GM18511 (cell line): Measurements from ENCODE around the gene LDHAL6A.
A peak's percentile ranks its signal among the peaks of the same experiment; 100 is the strongest.

Experiments
- ATAC-seq: cut with Tn5 transposase; IDR thresholded peaks from one replicate; pipeline ENCODE4 v1.9.1; 2021; ENCODE audit warnings: mild to moderate bottlenecking, moderate library complexity; ENCODE audit not compliant: unreplicated experiment

LDHAL6A gene

DNA sequence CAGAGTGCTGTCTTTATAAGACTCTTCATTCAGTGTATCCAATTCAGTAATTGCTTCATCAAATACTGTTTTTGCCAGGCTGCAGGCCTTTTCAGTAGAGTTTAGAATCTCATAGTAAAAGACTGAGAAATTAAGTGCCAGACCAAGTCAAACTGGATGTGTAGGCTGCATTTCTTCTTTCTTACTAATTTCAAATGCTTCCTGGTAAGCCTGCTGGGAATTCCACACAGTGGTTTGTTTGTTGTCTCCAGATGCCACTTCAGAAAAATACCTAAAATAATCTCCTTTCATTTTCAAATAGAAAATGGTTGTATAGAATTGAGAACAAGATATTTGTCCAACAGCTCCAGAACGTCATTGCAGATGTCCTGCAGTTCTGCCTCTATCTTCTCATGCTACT lies 34.7 kb downstream of the LDHAL6A start:
- no peak for ATAC-seq

DNA sequence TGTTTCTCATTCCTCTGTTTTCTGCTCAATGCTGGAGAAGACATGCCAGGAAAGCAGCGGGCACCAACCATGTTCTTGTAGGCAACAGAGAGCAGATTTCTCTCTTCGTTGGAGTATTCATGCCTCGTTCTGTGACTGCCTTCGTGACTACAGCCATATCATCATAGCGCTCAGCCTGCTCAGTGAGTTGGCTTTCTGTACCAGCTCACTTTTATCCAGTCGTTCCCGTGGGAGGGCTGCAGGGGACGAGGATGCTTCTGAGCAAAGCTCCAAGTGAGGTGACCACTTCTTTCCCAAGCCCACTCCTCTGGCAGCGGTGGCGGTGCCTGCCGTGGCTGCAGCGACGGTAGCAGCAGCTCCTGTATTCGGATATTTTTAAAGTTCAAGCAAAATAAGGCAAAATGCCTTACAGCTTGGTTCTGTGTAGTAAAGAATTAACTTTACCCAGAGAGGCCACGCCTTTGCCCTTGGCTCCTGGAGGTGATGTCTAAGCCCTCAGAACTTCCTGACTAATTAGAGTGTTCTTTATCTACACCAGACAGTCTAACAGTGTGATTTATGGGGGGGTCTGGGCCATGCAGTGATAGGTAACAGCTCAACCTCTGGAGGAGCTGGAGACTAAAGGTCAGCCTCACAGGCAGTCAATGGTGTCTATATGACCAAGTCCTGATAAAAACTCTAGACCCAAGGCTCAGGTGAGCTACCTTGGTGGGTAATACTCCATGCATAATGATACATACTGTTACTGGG lies 35.3 kb downstream of the LDHAL6A start:
- ATAC-seq, result no peak

DNA sequence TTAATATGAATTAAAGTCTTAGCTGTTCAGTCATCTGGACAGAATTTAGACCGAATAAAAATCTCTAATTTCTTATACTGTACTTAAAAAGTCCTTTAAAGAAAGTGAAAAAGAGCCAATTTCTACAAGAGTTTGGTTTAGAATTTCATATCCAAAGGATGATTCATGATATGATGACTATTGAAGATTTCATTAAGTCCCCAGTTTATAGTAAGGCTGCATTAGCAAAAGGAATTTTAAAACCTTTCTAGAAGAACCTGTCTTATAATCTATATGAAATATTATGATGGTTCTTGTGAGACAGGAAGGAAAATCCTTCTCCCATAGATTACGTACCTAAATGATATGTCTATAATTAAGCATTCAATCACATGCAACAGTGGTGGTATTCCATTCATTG lies 36.3 kb downstream of the LDHAL6A start:
- no peak for ATAC-seq

DNA sequence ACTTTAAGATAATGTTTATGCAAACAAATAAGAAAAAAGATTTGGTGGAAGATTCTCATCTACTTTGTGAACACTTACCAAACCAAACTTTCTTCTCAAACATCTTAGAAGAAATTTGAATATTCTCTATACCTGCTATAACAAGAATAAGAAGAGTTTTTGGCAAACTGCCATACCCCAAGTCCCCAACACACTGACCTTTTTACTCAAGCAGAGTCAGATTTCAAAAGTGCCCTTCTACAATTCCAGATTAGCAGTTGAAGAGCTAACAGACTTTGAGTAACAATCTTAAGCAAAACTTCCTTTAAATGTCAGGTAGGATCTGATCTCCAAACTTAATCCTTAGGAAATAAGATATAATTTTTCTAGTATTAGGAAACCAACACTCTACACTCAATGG lies 37.2 kb downstream of the LDHAL6A start:
- ATAC-seq, result no peak

DNA sequence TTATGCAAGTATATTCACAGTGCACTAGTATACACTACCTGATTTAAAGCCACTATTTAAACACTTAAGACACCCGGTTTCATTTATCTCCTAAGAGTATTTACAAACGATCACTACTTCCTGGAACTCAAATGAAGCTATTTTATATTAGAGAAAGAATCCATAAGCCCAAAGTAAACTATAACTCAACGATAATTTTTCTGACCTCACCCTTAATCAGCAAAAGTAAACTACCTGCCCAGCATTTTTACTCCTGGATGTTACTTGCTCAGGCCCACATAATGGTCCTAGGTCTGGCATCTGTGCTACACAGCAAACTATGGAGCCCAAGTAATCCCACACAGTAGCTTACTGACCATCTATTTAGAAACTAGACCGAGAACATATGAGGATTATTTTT lies 37.7 kb downstream of the LDHAL6A start:
- no peak for ATAC-seq

DNA sequence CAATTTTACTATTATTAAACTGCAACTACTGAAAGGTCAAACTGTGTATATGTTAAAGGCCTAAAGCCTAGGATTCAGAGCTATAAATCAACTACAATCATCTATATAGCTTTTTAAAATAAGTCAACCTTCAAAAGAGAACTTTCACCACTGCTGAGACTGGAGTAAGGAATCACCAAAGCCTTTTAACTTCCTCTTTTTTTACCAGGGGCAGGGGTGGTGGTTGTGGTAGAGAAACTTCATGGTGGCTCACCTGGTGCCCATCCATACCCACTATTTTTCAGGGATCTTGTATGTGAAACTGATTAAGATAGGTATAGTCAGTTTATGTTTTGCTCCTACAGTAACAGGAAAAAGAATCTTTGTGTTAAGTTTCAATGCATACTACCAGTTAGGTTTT lies 39.6 kb downstream of the LDHAL6A start:
- ATAC-seq, result no peak

DNA sequence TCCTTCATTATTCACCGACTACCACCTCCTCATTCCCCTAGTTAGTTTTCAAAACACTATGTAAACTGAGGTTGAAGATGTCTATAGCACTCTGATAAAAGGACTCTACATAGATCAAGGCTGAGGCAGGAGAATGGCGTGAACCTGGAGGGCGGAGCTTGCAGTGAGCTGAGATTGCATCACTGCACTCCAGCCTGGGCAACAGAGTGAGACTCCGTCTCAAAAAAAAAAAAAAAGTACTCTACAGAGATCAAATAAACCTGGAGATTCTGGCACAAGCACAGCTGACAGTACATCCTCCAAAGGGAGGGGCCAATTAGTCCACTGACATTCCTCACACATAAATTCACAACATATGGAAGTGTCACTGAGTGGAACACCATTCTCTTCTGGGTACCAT lies 40.0 kb downstream of the LDHAL6A start:
- no peak for ATAC-seq

DNA sequence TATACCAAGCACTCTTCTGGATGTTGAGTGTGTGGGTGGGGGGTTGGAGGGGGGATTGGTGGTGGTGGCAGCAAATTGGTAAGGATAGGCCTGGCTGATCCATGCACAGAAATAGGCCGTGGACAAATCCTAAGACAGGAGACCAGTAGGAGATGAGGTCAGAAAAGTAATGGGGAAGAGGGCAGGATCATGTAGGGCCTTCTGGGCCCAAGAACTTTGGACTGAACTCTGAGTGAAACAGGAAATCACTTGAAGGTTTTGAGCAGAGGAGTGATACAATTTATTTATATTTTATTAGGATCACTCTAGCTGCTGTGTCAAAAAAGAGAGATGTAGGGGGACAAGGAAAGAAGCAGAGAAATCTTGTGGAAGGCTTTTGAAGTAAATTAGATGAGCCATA lies 42.4 kb downstream of the LDHAL6A start:
- no peak for ATAC-seq

DNA sequence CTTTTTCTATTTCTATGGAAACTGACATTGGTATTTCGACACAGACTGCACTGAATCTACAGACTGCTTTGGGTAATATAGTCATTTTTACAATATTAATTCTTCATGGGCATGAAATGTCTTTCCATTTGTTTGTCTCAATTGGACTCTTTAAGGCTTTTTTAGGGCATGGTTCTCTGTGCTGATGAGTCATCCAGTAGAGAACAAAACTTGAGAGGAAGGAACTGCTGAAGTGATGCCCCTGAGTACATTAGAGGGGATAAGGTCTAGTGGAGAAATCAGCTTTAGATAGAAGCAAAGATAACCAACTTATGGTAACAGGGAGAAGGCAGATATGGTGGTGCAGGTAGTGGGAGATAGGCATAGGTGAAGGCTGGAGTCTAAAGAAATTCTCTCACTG lies 46.0 kb downstream of the LDHAL6A start:
- ATAC-seq, result no peak

DNA sequence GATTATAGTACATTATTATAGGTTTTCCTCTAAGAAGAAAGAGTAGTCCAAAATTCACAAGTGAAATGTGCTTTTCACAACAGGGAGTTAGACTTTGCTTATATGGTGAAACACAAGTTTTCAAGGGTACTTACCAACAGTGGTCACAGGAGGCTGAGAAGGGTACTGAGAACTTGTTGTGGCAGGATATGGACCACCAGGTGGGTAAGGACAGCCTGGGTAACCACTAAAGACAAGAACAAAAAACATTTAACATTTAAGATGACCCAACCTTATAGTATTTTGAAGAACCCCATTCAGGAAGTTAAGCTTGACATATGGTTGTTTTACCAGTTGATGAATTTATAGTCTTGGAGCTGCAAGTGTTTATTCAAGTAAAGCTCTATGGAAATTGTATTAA lies 46.7 kb downstream of the LDHAL6A start:
- no peak for ATAC-seq

DNA sequence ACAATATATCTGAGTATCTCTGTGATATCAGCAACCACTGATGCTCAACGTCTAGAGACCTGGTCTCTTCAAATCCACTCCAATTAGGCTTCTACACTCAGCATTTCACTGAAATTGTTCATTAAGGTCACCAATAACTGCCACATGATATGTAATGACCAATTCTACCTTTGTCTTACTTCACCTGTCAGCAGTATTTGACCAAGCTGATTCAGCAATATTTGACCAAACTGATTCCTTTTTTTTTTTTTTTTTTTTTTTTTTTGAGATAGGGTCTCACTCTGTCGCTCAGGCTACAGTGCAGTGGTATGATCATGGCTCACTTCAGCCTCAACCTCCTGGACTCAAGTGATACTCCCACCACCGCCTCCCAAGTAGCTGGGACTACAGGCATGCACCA lies 65.5 kb downstream of the LDHAL6A start:
- ATAC-seq, result no peak

DNA sequence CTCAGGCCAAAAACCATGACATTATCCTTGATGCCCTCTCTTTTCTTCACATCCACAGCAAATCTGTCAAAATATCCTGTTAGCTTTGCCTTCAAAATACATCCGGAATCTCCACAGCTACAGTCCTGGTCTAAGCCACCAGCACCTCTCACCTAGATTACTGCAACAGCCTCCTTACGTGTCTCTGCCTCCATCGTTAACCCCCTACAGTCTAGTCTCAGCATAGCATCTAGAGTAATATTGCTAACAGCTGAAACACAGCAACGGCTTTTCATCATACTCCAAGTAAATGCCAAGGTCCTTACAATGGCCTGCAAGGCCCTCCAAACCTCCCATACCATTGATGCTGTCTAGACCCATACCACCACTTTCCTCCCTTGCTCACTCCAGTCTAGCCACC lies 66.7 kb downstream of the LDHAL6A start:
- ATAC-seq, result no peak

DNA sequence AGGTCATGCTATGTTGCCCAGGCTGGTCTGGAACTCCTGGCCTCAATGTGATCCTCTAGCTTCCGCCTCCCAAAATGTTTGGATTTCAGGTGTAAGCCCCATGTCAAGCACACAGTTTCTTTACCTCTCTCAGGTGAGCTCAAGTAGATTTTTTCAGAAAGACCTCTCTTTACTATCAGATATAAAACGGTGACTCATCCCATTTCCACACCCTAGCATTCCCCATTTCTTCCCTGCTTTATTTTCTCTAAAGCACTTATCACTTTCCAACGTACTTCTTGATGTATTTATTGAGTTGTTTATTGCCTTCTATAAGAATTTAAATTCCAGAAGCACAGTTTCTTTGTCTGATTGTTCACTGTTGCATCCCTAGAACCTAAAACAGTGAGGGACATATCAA lies 67.4 kb downstream of the LDHAL6A start:
- ATAC-seq, result no peak

DNA sequence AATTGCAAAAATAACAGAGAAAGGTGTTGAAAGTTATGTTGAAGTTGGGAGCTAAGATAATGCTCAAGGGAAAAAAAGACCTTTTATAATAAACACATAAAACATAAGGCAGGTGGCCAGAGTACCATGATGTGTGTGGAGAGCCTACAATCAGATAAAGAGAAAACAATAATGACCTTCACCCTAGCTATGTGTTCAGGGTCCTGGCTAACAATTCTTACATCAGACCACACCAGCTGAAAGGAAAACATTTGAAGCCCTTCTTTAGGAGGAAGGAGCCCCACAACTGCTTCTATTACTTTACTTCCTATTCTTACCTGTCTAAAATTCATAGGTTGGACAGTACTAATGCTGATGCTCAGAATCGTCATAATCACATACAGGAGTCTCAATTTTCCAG lies 68.6 kb downstream of the LDHAL6A start:
- no peak for ATAC-seq

DNA sequence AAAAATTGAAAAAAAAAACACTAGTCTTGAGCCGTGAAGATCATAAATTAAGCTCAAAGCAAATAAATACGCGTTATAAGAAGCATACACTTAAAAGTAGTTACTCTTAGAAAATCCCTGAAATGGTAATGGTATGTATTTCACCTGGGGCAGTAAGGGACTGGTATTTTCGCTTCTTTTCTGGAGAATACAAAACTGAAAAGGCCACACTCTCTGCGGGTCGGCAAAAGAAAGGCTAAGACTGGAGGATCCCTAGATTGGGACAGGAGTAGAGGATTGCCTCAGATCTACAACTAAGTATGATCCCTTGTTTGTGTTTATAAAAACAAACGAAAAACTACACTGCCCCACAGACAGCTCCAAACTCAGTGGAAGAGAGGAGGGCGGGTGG lies 70.5 kb downstream of the LDHAL6A start:
- ATAC-seq, result no peak

DNA sequence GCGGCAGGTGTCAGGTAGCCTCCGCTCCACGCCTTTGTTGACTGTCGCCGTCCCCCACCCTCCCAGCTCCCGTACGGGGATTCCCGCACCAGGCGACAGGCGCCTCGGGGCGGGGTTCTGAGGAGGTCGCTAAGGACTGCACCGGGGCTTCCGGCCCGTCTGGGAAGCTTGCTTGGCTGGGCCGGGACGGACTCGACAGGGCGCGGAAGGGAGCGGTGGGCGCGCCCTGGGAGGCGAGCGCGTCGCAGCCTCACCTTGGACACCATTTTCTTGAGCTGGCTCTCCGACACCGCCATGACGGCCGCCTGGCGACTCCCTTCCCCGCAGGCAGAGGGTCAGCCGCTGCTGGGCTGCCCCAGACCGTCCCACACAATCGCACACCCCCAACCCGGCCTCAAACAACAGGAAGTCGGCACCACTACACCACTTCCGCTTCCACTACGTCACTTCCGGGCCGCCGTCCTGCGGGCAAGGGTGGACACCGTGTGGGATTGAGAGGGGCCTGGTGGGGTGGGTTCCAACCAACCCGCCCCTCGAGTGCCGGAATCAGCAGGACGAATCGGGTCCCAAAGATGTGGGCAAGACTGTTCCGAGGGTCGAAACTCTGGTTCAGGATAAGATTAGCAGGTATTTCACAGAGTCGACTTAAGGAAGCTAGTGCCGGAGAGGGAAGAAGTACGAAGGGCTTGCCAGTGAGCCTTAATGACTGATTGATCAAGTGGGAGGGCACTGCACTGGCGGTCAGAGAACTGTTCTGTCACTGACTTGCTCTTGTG lies 71.1 kb downstream of the LDHAL6A start, which contains the start of gene TSG101:
Gene TSG101 (minus strand): TSS at position 422 of the 776 bp plus-strand sequence. CDS start 126 bp downstream, at position 296.
- ATAC-seq, result peak; percentile 98

DNA sequence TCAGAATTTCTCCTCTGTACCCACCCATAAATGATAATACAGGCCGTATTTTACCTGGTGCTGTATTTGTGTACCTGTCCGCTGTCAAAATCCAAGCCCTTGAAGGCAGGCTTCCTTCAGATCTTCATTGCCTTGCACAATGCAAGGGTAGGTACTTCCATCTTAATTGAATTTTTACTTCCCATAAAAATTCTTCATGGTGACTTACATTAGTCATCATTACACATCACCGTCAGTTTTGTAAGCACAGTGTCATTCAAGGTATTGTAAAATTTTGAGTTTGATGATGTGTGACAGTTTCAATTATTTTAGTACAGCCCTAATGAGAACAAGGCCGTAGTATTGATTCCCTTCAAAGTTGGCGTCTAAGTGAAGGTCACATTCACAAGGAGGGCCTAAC lies 71.9 kb downstream of the LDHAL6A start:
- no peak for ATAC-seq
